Measurements from ENCODE around the gene BCKDK. TPM values are rescaled to one million over a fixed set of nuclear protein-coding genes. Genes with fewer than 3 reads are reported as not detected.
A peak's percentile ranks its signal among the peaks of the same experiment; 100 is the strongest.

BCKDK gene
- 58.3 to 71.3 TPM (median 69.3 TPM) in 3 replicates for total RNA-seq (2021)
- percentile 59 among the genes with signal in this experiment for Bru-seq, nascent RNA
- long read RNA-seq, experiment 1, transcript BCKDK-203 (11 exons, 1,997 nt), result minor isoform, 106 of 391 reads
- long read RNA-seq, experiment 1, transcript BCKDK-201 (12 exons, 2,128 nt), result major isoform, 233 of 391 reads
- long read RNA-seq, experiment 1, partial matches to known transcripts, result 30 of 391 reads
- long read RNA-seq, experiment 1, other reads (novel, unspliced or antisense), result 21 of 391 reads
- long read RNA-seq, experiment 2, transcript BCKDK-203 (11 exons, 1,997 nt), result minor isoform, 15 of 149 reads
- long read RNA-seq, experiment 2, transcript BCKDK-201 (12 exons, 2,128 nt), result major isoform, 41 of 149 reads
- long read RNA-seq, experiment 2, partial matches to known transcripts, result 71 of 149 reads
- long read RNA-seq, experiment 2, other reads (novel, unspliced or antisense), result 22 of 149 reads
- long read RNA-seq, experiment 3, transcript BCKDK-201 (12 exons, 2,128 nt), result major isoform, 29 of 59 reads
- long read RNA-seq, experiment 3, transcript BCKDK-203 (11 exons, 1,997 nt), result minor isoform, 17 of 59 reads
- long read RNA-seq, experiment 3, partial matches to known transcripts, result 8 of 59 reads
- long read RNA-seq, experiment 3, other reads (novel, unspliced or antisense), result 5 of 59 reads

DNA sequence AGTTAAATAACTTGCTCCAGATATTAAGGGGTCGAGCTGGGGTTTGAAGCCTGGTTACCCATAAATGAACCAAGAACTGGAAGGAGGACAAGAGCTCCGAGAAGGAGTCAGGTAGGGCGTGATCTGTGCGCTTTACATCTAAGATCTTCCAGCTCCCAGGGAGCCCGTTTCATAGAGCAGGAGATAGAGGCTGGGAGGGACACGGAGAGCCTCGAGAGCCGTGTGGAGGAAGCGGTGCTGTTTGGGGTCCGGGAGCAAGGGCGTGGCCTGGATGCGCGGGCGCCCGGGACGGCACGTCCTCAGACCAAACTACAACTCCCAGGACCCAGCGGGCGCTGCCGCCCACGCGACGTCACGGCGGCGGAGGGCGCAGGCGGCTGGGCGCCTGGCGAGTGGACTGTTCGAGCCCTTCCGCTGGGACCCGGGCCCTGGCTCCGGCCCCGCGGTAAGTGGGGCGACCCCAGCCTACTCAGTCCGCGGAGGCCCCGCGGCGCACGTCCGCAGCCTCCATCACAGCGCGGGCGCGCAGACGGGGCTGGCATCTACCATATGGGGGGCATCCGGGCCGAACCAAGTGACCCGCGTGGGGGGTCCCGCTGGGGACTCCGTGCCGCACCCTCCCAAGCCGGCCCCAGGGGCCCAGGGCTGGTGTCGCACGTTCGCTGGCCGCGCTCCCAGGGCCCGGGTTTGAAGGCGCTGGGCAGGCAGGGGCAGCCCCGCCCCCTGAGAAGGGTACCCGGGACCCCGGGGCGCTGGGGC lies at the start of gene BCKDK:
TSS of gene BCKDK (plus strand) at position 352 of the 759 bp plus-strand sequence. CDS start 838 bp downstream, outside the sequence.
- POLR2A ChIA-PET, result no interaction called here
- ATAC-seq, result peak; percentile 83
- H3K9me3 Mint-ChIP-seq, result no peaks in the 10 kb centered on the region
- peaks cover 30% of the 10 kb centered on the region for H3K36me3 Mint-ChIP-seq
- peaks cover 9% of the 10 kb centered on the region; the same call in 1 of the 2 replicates for H3K4me1 Mint-ChIP-seq
- CTCF ChIA-PET, result interaction anchor here (1.1 to 3.0 kb wide), 2 partner anchors 34 to 123 kb away, joined by 5 to 9 read pairs; partner anchors contain the start of gene HSD3B7
- H3K27me3 Mint-ChIP-seq (ENCODE audit: low read depth), result peaks cover 4% of the 10 kb centered on the region
- peak within 1 kb of the TSS; percentile 74 for H3K4me3 Mint-ChIP-seq
- DNase-seq (ENCODE audit: low spot score), result peak; percentile 77
- no peak within 1 kb of the TSS for H3K27ac Mint-ChIP-seq
- TF ChIP-seq, protein P1, sequence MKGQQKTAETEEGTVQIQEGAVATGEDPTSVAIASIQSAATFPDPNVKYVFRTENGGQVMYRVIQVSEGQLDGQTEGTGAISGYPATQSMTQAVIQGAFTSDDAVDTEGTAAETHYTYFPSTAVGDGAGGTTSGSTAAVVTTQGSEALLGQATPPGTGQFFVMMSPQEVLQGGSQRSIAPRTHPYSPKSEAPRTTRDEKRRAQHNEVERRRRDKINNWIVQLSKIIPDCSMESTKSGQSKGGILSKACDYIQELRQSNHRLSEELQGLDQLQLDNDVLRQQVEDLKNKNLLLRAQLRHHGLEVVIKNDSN (CRISPR knock-in tag; IDR thresholded peaks at IDR 0.05), result peak; percentile 49; the same call in 1 of the 2 replicates
- TF ChIP-seq, protein P2, sequence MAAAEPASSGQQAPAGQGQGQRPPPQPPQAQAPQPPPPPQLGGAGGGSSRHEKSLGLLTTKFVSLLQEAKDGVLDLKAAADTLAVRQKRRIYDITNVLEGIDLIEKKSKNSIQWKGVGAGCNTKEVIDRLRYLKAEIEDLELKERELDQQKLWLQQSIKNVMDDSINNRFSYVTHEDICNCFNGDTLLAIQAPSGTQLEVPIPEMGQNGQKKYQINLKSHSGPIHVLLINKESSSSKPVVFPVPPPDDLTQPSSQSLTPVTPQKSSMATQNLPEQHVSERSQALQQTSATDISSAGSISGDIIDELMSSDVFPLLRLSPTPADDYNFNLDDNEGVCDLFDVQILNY (CRISPR knock-in tag; IDR thresholded peaks at IDR 0.05), result peak; percentile 40; the same call in 1 of the 2 replicates
- TF ChIP-seq ZNF396 (CRISPR knock-in tag; IDR thresholded peaks at IDR 0.05; ENCODE audit: borderline replicate concordance), result no peak
- no peak for TF ChIP-seq ZNF219 (CRISPR knock-in tag; IDR thresholded peaks at IDR 0.05; ENCODE audit: borderline replicate concordance)
- TF ChIP-seq, protein P3, sequence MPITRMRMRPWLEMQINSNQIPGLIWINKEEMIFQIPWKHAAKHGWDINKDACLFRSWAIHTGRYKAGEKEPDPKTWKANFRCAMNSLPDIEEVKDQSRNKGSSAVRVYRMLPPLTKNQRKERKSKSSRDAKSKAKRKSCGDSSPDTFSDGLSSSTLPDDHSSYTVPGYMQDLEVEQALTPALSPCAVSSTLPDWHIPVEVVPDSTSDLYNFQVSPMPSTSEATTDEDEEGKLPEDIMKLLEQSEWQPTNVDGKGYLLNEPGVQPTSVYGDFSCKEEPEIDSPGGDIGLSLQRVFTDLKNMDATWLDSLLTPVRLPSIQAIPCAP (CRISPR knock-in tag; IDR thresholded peaks at IDR 0.05), result no peak
- peak; percentile 15; the same call in 1 of the 2 replicates for TF ChIP-seq ETV6 (CRISPR knock-in tag; IDR thresholded peaks at IDR 0.05)
- no peak for TF ChIP-seq ELF4 (CRISPR knock-in tag; IDR thresholded peaks at IDR 0.05; ENCODE audit: low read depth)
- TF ChIP-seq MYBL2 (CRISPR knock-in tag; IDR thresholded peaks at IDR 0.05), result peak; percentile 61; the same call in 1 of the 2 replicates
- TF ChIP-seq, protein P4, sequence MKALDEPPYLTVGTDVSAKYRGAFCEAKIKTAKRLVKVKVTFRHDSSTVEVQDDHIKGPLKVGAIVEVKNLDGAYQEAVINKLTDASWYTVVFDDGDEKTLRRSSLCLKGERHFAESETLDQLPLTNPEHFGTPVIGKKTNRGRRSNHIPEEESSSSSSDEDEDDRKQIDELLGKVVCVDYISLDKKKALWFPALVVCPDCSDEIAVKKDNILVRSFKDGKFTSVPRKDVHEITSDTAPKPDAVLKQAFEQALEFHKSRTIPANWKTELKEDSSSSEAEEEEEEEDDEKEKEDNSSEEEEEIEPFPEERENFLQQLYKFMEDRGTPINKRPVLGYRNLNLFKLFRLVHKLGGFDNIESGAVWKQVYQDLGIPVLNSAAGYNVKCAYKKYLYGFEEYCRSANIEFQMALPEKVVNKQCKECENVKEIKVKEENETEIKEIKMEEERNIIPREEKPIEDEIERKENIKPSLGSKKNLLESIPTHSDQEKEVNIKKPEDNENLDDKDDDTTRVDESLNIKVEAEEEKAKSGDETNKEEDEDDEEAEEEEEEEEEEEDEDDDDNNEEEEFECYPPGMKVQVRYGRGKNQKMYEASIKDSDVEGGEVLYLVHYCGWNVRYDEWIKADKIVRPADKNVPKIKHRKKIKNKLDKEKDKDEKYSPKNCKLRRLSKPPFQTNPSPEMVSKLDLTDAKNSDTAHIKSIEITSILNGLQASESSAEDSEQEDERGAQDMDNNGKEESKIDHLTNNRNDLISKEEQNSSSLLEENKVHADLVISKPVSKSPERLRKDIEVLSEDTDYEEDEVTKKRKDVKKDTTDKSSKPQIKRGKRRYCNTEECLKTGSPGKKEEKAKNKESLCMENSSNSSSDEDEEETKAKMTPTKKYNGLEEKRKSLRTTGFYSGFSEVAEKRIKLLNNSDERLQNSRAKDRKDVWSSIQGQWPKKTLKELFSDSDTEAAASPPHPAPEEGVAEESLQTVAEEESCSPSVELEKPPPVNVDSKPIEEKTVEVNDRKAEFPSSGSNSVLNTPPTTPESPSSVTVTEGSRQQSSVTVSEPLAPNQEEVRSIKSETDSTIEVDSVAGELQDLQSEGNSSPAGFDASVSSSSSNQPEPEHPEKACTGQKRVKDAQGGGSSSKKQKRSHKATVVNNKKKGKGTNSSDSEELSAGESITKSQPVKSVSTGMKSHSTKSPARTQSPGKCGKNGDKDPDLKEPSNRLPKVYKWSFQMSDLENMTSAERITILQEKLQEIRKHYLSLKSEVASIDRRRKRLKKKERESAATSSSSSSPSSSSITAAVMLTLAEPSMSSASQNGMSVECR (CRISPR knock-in tag; IDR thresholded peaks at IDR 0.05; ENCODE audit: borderline replicate concordance), result no peak; the same call in 1 of the 2 replicates
- peak; percentile 95 for TF ChIP-seq SP1 (CRISPR knock-in tag; conservative IDR thresholded peaks at IDR 0.05)
- TF ChIP-seq NR3C1 (CRISPR knock-in tag; conservative IDR thresholded peaks at IDR 0.05; ENCODE audit: low read depth), result no peak
- TF ChIP-seq TP53 (CRISPR knock-in tag; IDR thresholded peaks at IDR 0.05), result no peak
- TF ChIP-seq FOXP1 (CRISPR knock-in tag; IDR thresholded peaks at IDR 0.05; ENCODE audit: borderline replicate concordance), result peak; percentile 65; the same call in 1 of the 2 replicates
- TF ChIP-seq, protein P5, sequence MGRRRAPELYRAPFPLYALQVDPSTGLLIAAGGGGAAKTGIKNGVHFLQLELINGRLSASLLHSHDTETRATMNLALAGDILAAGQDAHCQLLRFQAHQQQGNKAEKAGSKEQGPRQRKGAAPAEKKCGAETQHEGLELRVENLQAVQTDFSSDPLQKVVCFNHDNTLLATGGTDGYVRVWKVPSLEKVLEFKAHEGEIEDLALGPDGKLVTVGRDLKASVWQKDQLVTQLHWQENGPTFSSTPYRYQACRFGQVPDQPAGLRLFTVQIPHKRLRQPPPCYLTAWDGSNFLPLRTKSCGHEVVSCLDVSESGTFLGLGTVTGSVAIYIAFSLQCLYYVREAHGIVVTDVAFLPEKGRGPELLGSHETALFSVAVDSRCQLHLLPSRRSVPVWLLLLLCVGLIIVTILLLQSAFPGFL (CRISPR knock-in tag; IDR thresholded peaks at IDR 0.05; ENCODE audit: borderline replicate concordance), result peak; percentile 71; the same call in 1 of the 2 replicates
- TF ChIP-seq, protein P6, sequence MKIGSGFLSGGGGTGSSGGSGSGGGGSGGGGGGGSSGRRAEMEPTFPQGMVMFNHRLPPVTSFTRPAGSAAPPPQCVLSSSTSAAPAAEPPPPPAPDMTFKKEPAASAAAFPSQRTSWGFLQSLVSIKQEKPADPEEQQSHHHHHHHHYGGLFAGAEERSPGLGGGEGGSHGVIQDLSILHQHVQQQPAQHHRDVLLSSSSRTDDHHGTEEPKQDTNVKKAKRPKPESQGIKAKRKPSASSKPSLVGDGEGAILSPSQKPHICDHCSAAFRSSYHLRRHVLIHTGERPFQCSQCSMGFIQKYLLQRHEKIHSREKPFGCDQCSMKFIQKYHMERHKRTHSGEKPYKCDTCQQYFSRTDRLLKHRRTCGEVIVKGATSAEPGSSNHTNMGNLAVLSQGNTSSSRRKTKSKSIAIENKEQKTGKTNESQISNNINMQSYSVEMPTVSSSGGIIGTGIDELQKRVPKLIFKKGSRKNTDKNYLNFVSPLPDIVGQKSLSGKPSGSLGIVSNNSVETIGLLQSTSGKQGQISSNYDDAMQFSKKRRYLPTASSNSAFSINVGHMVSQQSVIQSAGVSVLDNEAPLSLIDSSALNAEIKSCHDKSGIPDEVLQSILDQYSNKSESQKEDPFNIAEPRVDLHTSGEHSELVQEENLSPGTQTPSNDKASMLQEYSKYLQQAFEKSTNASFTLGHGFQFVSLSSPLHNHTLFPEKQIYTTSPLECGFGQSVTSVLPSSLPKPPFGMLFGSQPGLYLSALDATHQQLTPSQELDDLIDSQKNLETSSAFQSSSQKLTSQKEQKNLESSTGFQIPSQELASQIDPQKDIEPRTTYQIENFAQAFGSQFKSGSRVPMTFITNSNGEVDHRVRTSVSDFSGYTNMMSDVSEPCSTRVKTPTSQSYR (CRISPR knock-in tag; IDR thresholded peaks at IDR 0.05), result no peak
- TF ChIP-seq, protein P7, sequence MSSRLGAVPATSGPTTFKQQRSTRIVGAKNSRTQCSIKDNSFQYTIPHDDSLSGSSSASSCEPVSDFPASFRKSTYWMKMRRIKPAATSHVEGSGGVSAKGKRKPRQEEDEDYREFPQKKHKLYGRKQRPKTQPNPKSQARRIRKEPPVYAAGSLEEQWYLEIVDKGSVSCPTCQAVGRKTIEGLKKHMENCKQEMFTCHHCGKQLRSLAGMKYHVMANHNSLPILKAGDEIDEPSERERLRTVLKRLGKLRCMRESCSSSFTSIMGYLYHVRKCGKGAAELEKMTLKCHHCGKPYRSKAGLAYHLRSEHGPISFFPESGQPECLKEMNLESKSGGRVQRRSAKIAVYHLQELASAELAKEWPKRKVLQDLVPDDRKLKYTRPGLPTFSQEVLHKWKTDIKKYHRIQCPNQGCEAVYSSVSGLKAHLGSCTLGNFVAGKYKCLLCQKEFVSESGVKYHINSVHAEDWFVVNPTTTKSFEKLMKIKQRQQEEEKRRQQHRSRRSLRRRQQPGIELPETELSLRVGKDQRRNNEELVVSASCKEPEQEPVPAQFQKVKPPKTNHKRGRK (CRISPR knock-in tag; IDR thresholded peaks at IDR 0.05; ENCODE audit: borderline replicate concordance), result no peak
- TF ChIP-seq ZBTB21 (CRISPR knock-in tag; IDR thresholded peaks at IDR 0.05; ENCODE audit: borderline replicate concordance), result no peak
- TF ChIP-seq, protein P8, sequence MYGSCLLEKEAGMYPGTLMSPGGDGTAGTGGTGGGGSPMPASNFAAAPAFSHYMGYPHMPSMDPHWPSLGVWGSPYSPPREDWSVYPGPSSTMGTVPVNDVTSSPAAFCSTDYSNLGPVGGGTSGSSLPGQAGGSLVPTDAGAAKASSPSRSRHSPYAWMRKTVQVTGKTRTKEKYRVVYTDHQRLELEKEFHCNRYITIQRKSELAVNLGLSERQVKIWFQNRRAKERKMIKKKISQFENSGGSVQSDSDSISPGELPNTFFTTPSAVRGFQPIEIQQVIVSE (CRISPR knock-in tag; IDR thresholded peaks at IDR 0.05; ENCODE audit: borderline replicate concordance), result no peak
- no peak for TF ChIP-seq SOX15 (CRISPR knock-in tag; IDR thresholded peaks at IDR 0.05)
- TF ChIP-seq ZNF263 (CRISPR knock-in tag; IDR thresholded peaks at IDR 0.05; ENCODE audit: low read depth), result no peak

Measured in WTC11 (cell line).